H9 (cell line): ENCODE data around the gene BORCS8. TPM values are rescaled to one million over a fixed set of nuclear protein-coding genes. Genes with fewer than 3 reads are reported as not detected.

Experiments
- DNase-seq: peaks from one replicate; pipeline ENCODE4 v3.0.0-alpha.2; 2017
- H2AFZ ChIP-seq: one replicate; pipeline ENCODE4 v1.6.1; 2013; ENCODE audit warnings: mild to moderate bottlenecking, low read length, control low read depth, moderate library complexity
- H2AK5ac ChIP-seq: 2 replicates; pipeline ENCODE4 v1.6.1; 2013; ENCODE audit warnings: low read length, control low read depth, mixed read lengths; ENCODE audit not compliant: insufficient read length
- H2BK120ac ChIP-seq: one replicate; pipeline ENCODE4 v1.6.1; 2013; ENCODE audit warnings: low read depth, mild to moderate bottlenecking, low read length, control low read depth, inconsistent platforms; ENCODE audit not compliant: poor library complexity, severe bottlenecking
- H2BK12ac ChIP-seq: 2 replicates; pipeline ENCODE4 v1.6.1; 2013; ENCODE audit warnings: low read length, control low read depth, mixed read lengths, low read depth; ENCODE audit not compliant: insufficient read length
- H2BK15ac ChIP-seq: 2 replicates; pipeline ENCODE4 v1.6.1; 2013; ENCODE audit warnings: low read depth, low read length, control low read depth
- H2BK20ac ChIP-seq: one replicate; pipeline ENCODE4 v1.6.1; 2013; ENCODE audit warnings: low read depth, mild to moderate bottlenecking, low read length, control low read depth, inconsistent platforms; ENCODE audit not compliant: poor library complexity, severe bottlenecking
- H2BK5ac ChIP-seq: 2 replicates; pipeline ENCODE4 v1.6.1; 2013; ENCODE audit warnings: low read length, control low read depth, mixed read lengths; ENCODE audit not compliant: insufficient read length
- H3K14ac ChIP-seq: 2 replicates; pipeline ENCODE4 v1.6.1; 2013; ENCODE audit warnings: low read length, control low read depth; ENCODE audit not compliant: insufficient read depth
- H3K18ac ChIP-seq: 2 replicates; pipeline ENCODE4 v1.6.1; 2013; ENCODE audit warnings: low read depth, mild to moderate bottlenecking, mixed read lengths, low read length, control low read depth; ENCODE audit not compliant: insufficient read length
- H3K23ac ChIP-seq: 2 replicates; pipeline ENCODE4 v1.6.1; 2013; ENCODE audit warnings: low read length, control low read depth, mixed read lengths, low read depth; ENCODE audit not compliant: insufficient read length
- H3K23me2 ChIP-seq: 2 replicates; pipeline ENCODE4 v1.6.1; 2013; ENCODE audit warnings: low read depth, mild to moderate bottlenecking, mixed read lengths, low read length, control low read depth; ENCODE audit not compliant: insufficient read length, poor library complexity, severe bottlenecking
- H3K27ac ChIP-seq: 2 replicates; pipeline ENCODE4 v1.5.1; 2013; ENCODE audit warnings: low read length, control low read depth, mixed read lengths, low read depth; ENCODE audit not compliant: insufficient read length
- H3K27me3 ChIP-seq: 2 replicates; pipeline ENCODE4 v1.6.1; 2013; ENCODE audit warnings: low read length, control low read depth, inconsistent platforms; ENCODE audit not compliant: insufficient read depth
- H3K4ac ChIP-seq: 2 replicates; pipeline ENCODE4 v1.6.1; 2013; ENCODE audit warnings: low read depth, mild to moderate bottlenecking, control low read depth, inconsistent platforms, low read length, moderate library complexity
- H3K4me1 ChIP-seq: 2 replicates; pipeline ENCODE4 v1.6.1; 2013; ENCODE audit warnings: low read length, control low read depth, inconsistent platforms; ENCODE audit not compliant: insufficient read depth
- H3K4me2 ChIP-seq: 2 replicates; pipeline ENCODE4 v1.6.1; 2013; ENCODE audit warnings: low read length, control low read depth, mixed read lengths; ENCODE audit not compliant: insufficient read length, insufficient read depth
- H3K56ac ChIP-seq: 2 replicates; pipeline ENCODE4 v1.6.1; 2013; ENCODE audit warnings: low read depth, mild to moderate bottlenecking, mixed read lengths, low read length, control low read depth; ENCODE audit not compliant: insufficient read length
- H3K79me1 ChIP-seq: 2 replicates; pipeline ENCODE4 v1.6.1; 2013; ENCODE audit warnings: low read depth, mild to moderate bottlenecking, moderate library complexity, low read length, control low read depth, inconsistent platforms; ENCODE audit not compliant: insufficient read depth, poor library complexity, severe bottlenecking
- H3K79me2 ChIP-seq: 2 replicates; pipeline ENCODE4 v1.6.1; 2013; ENCODE audit warnings: low read length, control low read depth, inconsistent platforms; ENCODE audit not compliant: insufficient read depth
- H3K9ac ChIP-seq: 2 replicates; pipeline ENCODE4 v1.6.1; 2013; ENCODE audit warnings: low read length, control low read depth, mixed read lengths; ENCODE audit not compliant: insufficient read length; ENCODE audit errors: extremely low read depth
- H3K9me3 ChIP-seq: one replicate; pipeline ENCODE4 v1.6.1; 2013; ENCODE audit warnings: low read depth, low read length, inconsistent platforms; ENCODE audit not compliant: control insufficient read depth
- H3T11ph ChIP-seq: one replicate; pipeline ENCODE4 v1.6.1; 2013; ENCODE audit warnings: mild to moderate bottlenecking, low read length, control low read depth, inconsistent platforms
- H4K20me1 ChIP-seq: one replicate; pipeline ENCODE4 v1.6.1; 2013; ENCODE audit not compliant: control insufficient read depth, insufficient read length, insufficient read depth
- H4K5ac ChIP-seq: 2 replicates; pipeline ENCODE4 v1.6.1; 2013; ENCODE audit warnings: low read depth, mild to moderate bottlenecking, mixed read lengths, low read length, control low read depth; ENCODE audit not compliant: insufficient read length
- H4K8ac ChIP-seq: replicated peaks from 2 replicates; pipeline ENCODE4 v1.6.1; 2013; ENCODE audit warnings: low read length, control low read depth, mixed read lengths, low read depth; ENCODE audit not compliant: insufficient read length
- H4K91ac ChIP-seq: 2 replicates; pipeline ENCODE4 v1.6.1; 2013; ENCODE audit warnings: low read depth, mild to moderate bottlenecking, moderate library complexity, mixed read lengths, low read length, control low read depth; ENCODE audit not compliant: insufficient read length
- H3K27ac Mint-ChIP-seq, 3 experiments: 2 replicates in 2 of 3; 3 replicates in 1 of 3; pipeline ENCODE4 v1.8.0; 2020 to 2021; ENCODE audit warnings: mixed read lengths in 3 of 3, mild to moderate bottlenecking in 1 of 3, moderate library complexity in 1 of 3
- H3K27me3 Mint-ChIP-seq: 2 replicates; pipeline ENCODE4 v1.8.0; 2021; ENCODE audit warnings: low read depth, mild to moderate bottlenecking, moderate library complexity, mixed read lengths
- H3K36me3 Mint-ChIP-seq, 3 experiments: 2 replicates in 2 of 3; 3 replicates in 1 of 3; pipeline ENCODE4 v1.8.0; 2020 to 2021; ENCODE audit warnings: low read depth in 3 of 3, mixed read lengths in 3 of 3; ENCODE audit not compliant: insufficient read depth in 1 of 3
- H3K4me1 Mint-ChIP-seq, 2 experiments: 2 replicates each; pipeline ENCODE4 v1.8.0; 2020; ENCODE audit warnings: mixed read lengths in 2 of 2
- H3K4me3 Mint-ChIP-seq, 2 experiments: 2 replicates in 1 of 2; 3 replicates in 1 of 2; pipeline ENCODE4 v1.8.0; 2020 to 2021; ENCODE audit warnings: mild to moderate bottlenecking in 2 of 2, mixed read lengths in 2 of 2, moderate library complexity in 1 of 2
- H3K9me3 Mint-ChIP-seq, 2 experiments: 2 replicates in 1 of 2; 3 replicates in 1 of 2; pipeline ENCODE4 v1.8.0; 2020; ENCODE audit warnings: mild to moderate bottlenecking in 2 of 2, mixed read lengths in 2 of 2, moderate library complexity in 1 of 2
- CTCF ChIP-seq: fragments of 200-600 bp; sonication (generic); conservative IDR thresholded peaks from 3 replicates; pipeline ENCODE4 v1.8.0; 2021; ENCODE audit warnings: antibody characterized with exemption, mild to moderate bottlenecking
- WGBS: extraction: QIAGEN DNeasy Blood & Tissue Kit; methylation state at CpG from one replicate; pipeline ENCODE4 v1.1.7; 2013; ENCODE audit warnings: missing lambda C conversion rate, low lambda C conversion rate, mixed read lengths; ENCODE audit not compliant: insufficient read length; ENCODE audit errors: extremely low coverage; 5-methylcytosine and 5-hydroxymethylcytosine counted together
- total RNA-seq: library from RNA; stranded (reverse); gene quantifications from 2 replicates; pipeline ENCODE4 v1.2.1, GENCODE V29; 2021

Gene BORCS8
- total RNA-seq, 1 experiment from 2014 or later, result 20.4 TPM

GRCh38 chr19:19165396-19165795 is 26.6 kb downstream of the BORCS8 start:
- H3K4me2 ChIP-seq, result no peak overlapping the region
- DNase-seq, result no peak
- H3K27ac Mint-ChIP-seq, result peak overlapping the region in 1 of 3 experiments; percentile 5; a peak in 1 of 7 replicates
- H3K23me2 ChIP-seq, result no peaks in the 10 kb centered on the region
- peaks cover 13 to 29% of the 10 kb centered on the region in 2 experiments for H3K4me1 Mint-ChIP-seq
- no peak for TF ChIP-seq CTCF
- H3K9ac ChIP-seq, result no peak overlapping the region
- H2AFZ ChIP-seq, result no peak overlapping the region
- H3K9me3 ChIP-seq, result no peaks in the 10 kb centered on the region
- H4K91ac ChIP-seq, result no peak overlapping the region
- no peak overlapping the region for H3T11ph ChIP-seq
- H4K5ac ChIP-seq, result no peak overlapping the region
- peaks cover 6% of the 10 kb centered on the region; the same call in 1 of the 2 replicates for H3K27me3 ChIP-seq
- H3K56ac ChIP-seq, result no peak overlapping the region
- H2BK20ac ChIP-seq, result no peak overlapping the region
- no peak overlapping the region for H3K14ac ChIP-seq
- peaks cover 47% of the 10 kb centered on the region for H3K27me3 Mint-ChIP-seq
- H3K4me1 ChIP-seq, result no peaks in the 10 kb centered on the region
- H2BK15ac ChIP-seq, result no peak overlapping the region
- H3K4me3 Mint-ChIP-seq, result no peak overlapping the region; a peak in 1 of 5 replicates
- H2AK5ac ChIP-seq, result no peak overlapping the region
- no peak overlapping the region for H3K27ac ChIP-seq
- no peaks in the 10 kb centered on the region for H3K79me1 ChIP-seq
- no peaks in the 10 kb centered on the region for H3K79me2 ChIP-seq
- no peak overlapping the region for H3K23ac ChIP-seq
- H2BK120ac ChIP-seq, result no peak overlapping the region
- H2BK12ac ChIP-seq, result no peak overlapping the region
- WGBS, result no CpG with 5 or more reads among the region's 1 CpG
- H3K18ac ChIP-seq, result no peak overlapping the region
- H4K20me1 ChIP-seq, result no peaks in the 10 kb centered on the region
- H3K9me3 Mint-ChIP-seq, result no peaks in the 10 kb centered on the region
- H3K4ac ChIP-seq, result no peak overlapping the region
- H4K8ac ChIP-seq, result no peak overlapping the region
- no peak overlapping the region for H2BK5ac ChIP-seq
- H3K36me3 Mint-ChIP-seq, result no peaks in the 10 kb centered on the region; a peak in 2 of 7 replicates
